Activated CD4-positive, alpha-beta memory T cell treated with anti-CD3 and anti-CD28 coated beads for 36 hours (primary cell): ENCODE data around the gene MAGEC3. TPM values are rescaled to one million over a fixed set of nuclear protein-coding genes. Genes with fewer than 3 reads are reported as not detected.

ENCODE experiments used
- total RNA-seq, 2 experiments: library from RNA; stranded (reverse); gene quantifications; one replicate each; pipeline ENCODE4 v1.2.3, GENCODE V29; 2021

MAGEC3 gene
- total RNA-seq, 2 experiments from 2014 or later: not detected

Other genes starting within 250 kb of the MAGEC3 start
- not detected for gene SPANXA2, start 248.6 kb upstream of the MAGEC3 start, total RNA-seq
- gene SPANXD, start 139.6 kb upstream of the MAGEC3 start, total RNA-seq: not detected
- gene MAGEC1, start 65.6 kb downstream of the MAGEC3 start, total RNA-seq: not detected